ENCODE results near the gene SYK. TPM values are rescaled to one million over a fixed set of nuclear protein-coding genes. Genes with fewer than 3 reads are reported as not detected.

The SYK gene
- total and polyA plus RNA-seq, 8 donors, result 2.2 to 34.4 (median 18.9) TPM

DNA sequence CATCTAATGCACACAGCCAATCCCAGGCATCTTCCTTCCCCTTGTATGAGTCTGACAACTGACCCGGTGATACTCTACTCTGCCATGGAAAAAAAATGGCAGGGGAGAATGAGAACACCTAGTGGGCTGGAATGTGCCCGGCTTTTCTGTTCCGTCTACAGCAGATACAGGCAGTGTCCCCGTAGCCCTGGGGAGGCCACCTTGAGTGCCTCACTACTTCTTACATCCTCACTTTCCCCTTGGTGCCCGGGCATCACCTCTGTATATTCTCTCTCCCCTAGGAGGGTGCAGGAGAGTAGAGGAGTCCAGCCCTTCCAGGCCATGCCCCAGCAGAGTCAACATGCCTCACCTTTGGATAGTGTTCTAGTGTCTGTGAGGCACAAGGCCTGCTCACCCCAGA is 56.2 kb downstream of the SYK start:
- no peaks in the 10 kb centered on the region for H3K4me1 ChIP-seq
- no peak for TF ChIP-seq POLR2AphosphoS5 (IDR thresholded peaks at IDR 0.05)
- no peak for TF ChIP-seq CTCF (IDR thresholded peaks at IDR 0.05)
- no peak for TF ChIP-seq EP300 (IDR thresholded peaks at IDR 0.05)
- TF ChIP-seq POLR2A (IDR thresholded peaks at IDR 0.05), result no peak
- intact Hi-C loops (cut with DNase I; ENCODE audit: low total_unique reads), result no loop called here
- WGBS, 5 donors, result 87 to 97% (median 89%) methylated on average over 5 of the region's 5 CpGs
- H3K9me3 ChIP-seq, result no peaks in the 10 kb centered on the region
- no peak overlapping the region for H3K27ac ChIP-seq
- no peak for DNase-seq
- H3K27me3 ChIP-seq, result no peaks in the 10 kb centered on the region
- peaks cover 0 to 23% (median 11%) of the 10 kb centered on the region in 4 donors for H3K36me3 ChIP-seq
- no peak overlapping the region for H3K4me3 ChIP-seq

DNA sequence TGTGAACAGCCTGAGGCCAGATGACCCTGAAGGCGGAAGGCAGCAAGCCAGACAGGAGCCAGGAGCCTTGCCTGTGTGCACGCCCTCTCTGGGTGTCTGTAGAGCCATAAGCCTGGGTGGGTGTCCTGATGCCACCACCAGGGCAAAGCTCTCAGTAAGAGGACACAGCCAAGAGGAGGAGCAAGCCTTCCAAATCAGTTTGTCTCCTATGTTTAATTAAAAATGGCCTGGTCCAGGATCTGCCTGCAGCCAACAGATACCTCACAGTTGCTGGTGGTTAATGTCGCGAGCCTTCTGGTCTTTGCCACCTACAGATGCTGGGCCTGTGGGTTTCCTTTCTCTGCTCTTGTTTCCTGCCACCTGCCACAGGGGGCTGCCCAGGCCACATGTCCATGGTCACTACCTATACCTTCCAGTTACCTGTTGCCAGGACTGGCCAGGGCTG is 56.9 kb downstream of the SYK start:
- WGBS, 5 donors, result 81 to 92% (median 85%) methylated on average over 4 of the region's 4 CpGs
- TF ChIP-seq POLR2AphosphoS5 (IDR thresholded peaks at IDR 0.05), result no peak
- no peak for TF ChIP-seq EP300 (IDR thresholded peaks at IDR 0.05)
- TF ChIP-seq POLR2A (IDR thresholded peaks at IDR 0.05), result no peak
- TF ChIP-seq CTCF (IDR thresholded peaks at IDR 0.05), result no peak
- Histone ChIP-seq H3K4me1 (no peaks in the 10 kb centered on the region), H3K36me3 (peaks cover 0 to 26% (median 16%) of the 10 kb centered on the region in 4 donors), H3K27me3 (no peaks in the 10 kb centered on the region), H3K9me3 (no peaks in the 10 kb centered on the region), H3K27ac (no peak overlapping the region), H3K4me3 (no peak overlapping the region)
- intact Hi-C loops (cut with DNase I; ENCODE audit: low total_unique reads), result no loop called here
- DNase-seq, result no peak

DNA sequence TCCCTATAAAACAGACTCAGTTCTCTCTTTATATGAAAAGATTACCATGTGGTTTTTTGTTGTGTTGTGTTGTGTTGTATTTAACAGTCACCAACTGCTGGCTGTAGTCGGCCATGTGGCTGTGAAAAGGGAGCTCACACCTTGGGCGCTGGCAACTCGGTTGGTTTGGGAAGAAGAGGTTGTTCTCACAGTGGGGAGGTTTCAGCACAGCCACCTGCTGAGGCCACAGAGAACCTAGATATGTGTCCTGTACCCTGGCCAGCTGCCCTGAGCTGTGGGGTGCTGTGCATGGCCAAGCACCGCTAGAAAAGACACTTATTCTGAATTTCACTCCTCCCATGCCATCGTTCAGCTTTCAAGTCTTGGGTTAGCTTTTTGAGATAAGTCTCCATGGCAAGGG is 58.8 kb downstream of the SYK start:
- 86 to 92% (median 91%) methylated on average over 5 of the region's 5 CpGs for WGBS, 5 donors
- Histone ChIP-seq H3K27me3 (no peaks in the 10 kb centered on the region), H3K36me3 (peaks cover 0 to 44% (median 26%) of the 10 kb centered on the region in 4 donors), H3K9me3 (no peaks in the 10 kb centered on the region), H3K4me3 (no peak overlapping the region), H3K4me1 (no peaks in the 10 kb centered on the region), H3K27ac (no peak overlapping the region)
- TF ChIP-seq POLR2A (IDR thresholded peaks at IDR 0.05) (no peak), EP300 (IDR thresholded peaks at IDR 0.05) (no peak), POLR2AphosphoS5 (IDR thresholded peaks at IDR 0.05) (no peak), CTCF (IDR thresholded peaks at IDR 0.05) (no peak)
- intact Hi-C loops (cut with DNase I; ENCODE audit: low total_unique reads), result loop anchor here (10.0 kb wide), 1 partner anchor 716 kb away; no protein-coding TSS in a partner anchor
- no peak for DNase-seq

DNA sequence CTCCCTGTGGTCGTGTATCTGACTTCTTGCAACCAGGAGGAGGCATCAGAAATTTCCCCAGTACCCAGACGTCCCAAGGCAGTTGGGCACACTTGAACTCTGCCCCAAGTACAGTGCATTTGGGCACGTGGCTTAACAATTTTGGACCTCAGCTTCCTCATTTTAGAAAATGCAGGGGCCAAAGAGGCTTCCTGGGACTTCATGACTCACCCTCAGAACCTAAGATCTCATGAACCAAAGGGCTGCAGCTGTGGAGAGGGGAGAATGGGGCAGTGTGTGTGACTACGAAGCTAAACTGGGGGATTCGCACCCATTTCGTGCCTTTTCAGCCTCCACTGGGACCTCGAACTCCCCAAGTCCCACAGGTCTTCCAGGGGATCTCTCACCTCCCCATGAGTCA is 59.2 kb downstream of the SYK start:
- Histone ChIP-seq H3K9me3 (no peaks in the 10 kb centered on the region), H3K36me3 (peaks cover 0 to 47% (median 28%) of the 10 kb centered on the region in 4 donors), H3K27me3 (no peaks in the 10 kb centered on the region), H3K27ac (no peak overlapping the region), H3K4me3 (no peak overlapping the region), H3K4me1 (no peaks in the 10 kb centered on the region)
- TF ChIP-seq EP300 (IDR thresholded peaks at IDR 0.05) (no peak), CTCF (IDR thresholded peaks at IDR 0.05) (no peak), POLR2AphosphoS5 (IDR thresholded peaks at IDR 0.05) (no peak), POLR2A (IDR thresholded peaks at IDR 0.05) (no peak)
- no peak for DNase-seq
- 82 to 87% (median 85%) methylated on average over 4 to 7 of the region's 7 CpGs for WGBS, 5 donors
- intact Hi-C loops (cut with DNase I; ENCODE audit: low total_unique reads), result loop anchor here (10.0 kb wide), 1 partner anchor 716 kb away; no protein-coding TSS in a partner anchor

Data from stomach (tissue), 9 donors.